GM19467 (cell line): ENCODE measurements around the gene HABP2.

Experiments used
- ATAC-seq: cut with Tn5 transposase; IDR thresholded peaks from one replicate; pipeline ENCODE4 v1.9.1; 2021; ENCODE audit warnings: mild to moderate bottlenecking, moderate library complexity; ENCODE audit not compliant: unreplicated experiment

HABP2 gene

DNA sequence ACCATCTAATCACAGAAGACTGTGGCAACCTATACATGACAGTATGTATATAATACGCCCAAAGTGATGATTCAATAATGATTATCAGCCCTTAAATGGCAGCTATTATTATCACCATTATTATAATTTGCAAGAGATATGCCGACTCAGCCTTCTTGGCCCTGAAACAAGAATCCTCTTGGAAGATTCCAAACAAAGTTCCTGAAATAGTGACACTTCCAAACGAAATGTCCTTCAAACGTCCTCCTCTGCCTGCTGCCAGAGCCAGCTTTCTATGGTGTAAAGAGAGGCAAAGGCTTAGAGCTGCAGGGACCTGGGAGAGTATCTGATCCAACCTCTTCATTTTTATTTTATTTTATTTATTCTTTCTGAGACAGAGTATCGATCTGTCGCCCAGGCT is 75.0 kb downstream of the HABP2 start:
- ATAC-seq = no peak

DNA sequence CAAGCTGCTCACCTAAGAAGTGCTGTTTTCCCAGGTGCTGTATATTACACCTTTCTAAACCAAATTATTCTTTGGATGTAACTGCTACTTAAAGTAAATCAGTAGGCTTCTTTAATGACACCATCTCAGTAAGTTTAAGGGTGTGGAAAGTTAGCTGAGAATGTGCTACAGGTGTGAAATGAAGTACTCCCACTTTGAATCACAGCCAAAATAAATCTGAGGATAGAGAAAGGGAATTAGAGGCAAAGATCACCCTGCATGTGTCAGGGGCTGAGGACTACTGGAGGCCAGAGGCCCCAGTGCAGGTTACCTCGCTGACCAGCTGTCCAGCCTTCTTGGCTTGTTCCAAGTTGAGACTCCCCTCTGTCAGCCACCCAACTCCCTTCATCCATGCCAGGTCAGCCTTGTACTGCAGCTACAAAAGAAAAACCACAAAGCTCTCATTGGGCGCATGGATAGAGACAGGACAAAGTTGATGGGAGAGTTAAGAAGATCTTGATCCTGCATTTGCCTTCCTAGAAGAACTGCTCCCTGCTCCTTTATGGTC is 75.8 kb downstream of the HABP2 start:
- ATAC-seq = no peak

DNA sequence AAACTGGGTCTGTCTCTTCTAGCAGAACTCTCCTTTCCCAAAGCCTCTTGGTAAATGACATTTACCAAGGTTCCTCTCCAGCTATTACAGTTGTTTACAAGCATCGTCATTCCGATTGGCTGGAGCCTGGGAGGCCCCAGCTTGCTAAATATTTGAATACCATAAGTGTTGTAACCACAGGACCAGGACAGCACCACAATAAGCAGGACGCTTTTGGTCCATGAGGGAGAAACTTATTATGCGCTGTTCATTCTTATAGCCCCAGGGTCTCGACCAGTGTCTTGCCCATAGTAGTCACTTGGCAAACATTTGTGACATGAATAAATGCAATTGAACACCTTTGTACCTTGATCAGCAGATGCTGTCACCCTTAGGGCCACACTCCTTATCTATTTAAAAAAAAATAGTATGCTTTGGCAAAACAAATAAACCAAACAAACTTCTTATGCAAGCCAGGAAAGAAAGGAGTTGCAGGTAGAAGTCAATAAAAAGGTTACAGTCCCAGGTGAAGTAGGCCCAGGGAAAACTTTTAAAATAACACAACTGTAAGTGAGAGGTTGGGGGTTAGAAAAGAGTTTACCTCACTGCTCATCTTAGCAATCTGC is 78.2 kb downstream of the HABP2 start:
- ATAC-seq = no peak

DNA sequence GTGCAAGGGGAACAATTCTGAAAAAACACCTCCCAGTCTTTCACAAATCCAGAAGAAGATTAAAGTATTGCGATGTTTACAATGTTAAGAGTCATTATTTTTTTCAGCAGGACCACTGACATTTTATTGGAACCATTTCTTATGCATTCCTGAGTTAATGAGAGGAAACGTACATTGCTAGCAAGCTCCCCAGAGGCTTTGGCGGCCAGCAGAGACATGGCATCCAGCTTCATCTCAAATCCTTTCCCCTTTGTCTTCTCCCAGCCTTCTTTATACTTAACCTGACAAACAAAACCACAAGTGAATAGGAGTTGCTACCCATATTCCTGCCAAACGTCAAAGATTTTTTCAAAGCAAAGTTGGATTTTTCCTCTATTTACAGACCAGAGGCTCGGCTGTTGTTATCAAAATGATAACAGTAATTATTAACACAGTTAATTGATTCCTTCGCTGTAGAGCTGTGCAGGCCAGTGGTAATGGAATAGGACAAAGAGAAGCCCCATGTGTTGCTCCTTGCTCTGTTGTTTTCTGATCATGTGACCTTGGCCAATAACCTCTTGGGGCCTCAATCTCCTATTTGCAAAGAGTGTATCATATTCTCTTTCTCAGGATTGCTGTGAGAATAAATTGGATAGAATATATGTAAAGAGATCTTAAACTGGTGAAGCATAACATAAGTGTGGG is 79.0 kb downstream of the HABP2 start:
- no peak for ATAC-seq
